GF-D8 (cell line): ENCODE results near the gene LGI2.
"Not testable (repeated sequence)": the region's sequence is repeated elsewhere in the genome, so short reads cannot be mapped to it uniquely, and the experiment has no call there.

ENCODE experiments used
- DNase-seq: peaks from one replicate; lab custom pipeline; 2025; lab: John Stamatoyannopoulos, UW

LGI2 gene

GRCh38 chr4:25030277-25031076 is at the start of gene LGI2:
TSS of gene LGI2 (minus strand) at chr4:25030946. CDS start at chr4:25030693, 253 bp downstream.
- DNase-seq, result no peak

- DNase-seq, result no peak
Observed at GRCh38 chr4:25078523-25078922, 47.8 kb upstream of the LGI2 start.

DNA sequence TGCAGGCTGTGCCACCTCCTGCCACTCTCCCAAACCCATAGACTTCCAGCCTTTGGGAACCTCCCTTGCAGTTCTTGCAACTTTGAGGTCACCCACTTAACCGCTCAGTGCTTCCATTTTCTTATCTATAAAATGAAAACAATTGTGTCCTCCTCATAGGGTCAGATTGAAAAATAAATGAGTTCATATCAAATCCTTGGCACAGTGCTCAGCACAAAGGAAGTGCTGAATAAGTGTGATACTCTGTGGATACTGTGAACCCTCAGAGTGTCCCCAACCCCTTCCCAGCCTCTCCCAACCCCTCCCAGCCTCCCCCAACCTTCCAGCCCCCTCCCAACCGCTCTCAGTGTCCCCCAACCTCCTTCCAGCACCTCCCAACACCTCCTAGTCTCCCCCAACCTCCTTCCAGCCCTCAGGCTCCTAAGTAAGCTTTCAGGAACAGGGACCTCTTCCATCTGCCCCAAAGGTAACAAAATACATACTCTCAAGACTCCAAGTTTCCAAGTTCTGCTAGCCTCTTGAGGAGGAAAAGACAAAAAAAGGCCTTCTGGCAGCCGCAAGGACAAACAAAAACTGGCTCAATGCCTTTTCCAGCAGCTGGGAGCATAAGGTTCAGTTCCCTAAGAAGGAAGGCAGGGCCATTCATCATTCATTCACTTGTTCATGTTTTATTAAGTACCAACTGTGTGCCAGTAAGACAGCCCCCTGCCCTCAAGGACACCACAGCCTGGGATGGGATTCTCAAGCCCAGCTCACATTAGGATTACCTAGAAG is 46.1 kb upstream of the LGI2 start:
- DNase-seq, result no peak

GRCh38 chr4:25075851-25076250 is 45.1 kb upstream of the LGI2 start:
- DNase-seq, result no peak

GRCh38 chr4:25075129-25075528 is 44.4 kb upstream of the LGI2 start:
- DNase-seq, result no peak

- DNase-seq, result no peak
Observed at GRCh38 chr4:25070545-25070944, 39.8 kb upstream of the LGI2 start.

GRCh38 chr4:25069014-25069413 is 38.3 kb upstream of the LGI2 start:
- DNase-seq, result no peak

GRCh38 chr4:25068386-25068785 is 37.6 kb upstream of the LGI2 start:
- DNase-seq, result no peak

DNA sequence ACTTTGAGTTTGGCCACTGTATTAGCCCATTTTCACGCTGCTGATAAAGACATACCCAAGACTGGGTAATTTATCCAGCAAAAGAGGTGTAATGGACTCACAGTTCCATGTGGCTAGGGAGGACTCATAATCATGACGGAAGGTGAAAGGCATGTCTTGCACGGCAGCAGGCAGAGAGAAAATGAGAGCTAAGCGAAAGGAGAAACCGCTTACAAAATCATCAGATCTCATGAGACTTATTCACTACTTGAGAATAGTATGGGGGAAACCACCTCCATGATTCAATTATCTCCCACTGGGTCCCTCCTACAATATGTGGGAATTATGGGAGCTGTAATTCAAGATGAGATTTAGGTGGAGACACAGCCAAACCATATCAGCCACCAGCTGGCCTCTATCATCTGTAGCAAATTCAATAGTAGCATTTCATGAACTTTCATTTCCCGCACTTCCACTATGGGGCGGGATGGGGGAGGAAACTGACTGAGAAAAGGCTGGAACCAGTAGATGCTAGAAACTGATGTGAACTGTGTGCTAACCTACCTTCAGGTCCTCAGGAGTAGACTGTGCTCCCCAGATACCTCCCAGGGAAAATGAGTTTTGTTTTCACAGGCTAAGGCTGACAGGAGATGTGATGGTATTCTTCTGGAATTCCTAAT is 35.3 kb upstream of the LGI2 start:
- no peak for DNase-seq

DNA sequence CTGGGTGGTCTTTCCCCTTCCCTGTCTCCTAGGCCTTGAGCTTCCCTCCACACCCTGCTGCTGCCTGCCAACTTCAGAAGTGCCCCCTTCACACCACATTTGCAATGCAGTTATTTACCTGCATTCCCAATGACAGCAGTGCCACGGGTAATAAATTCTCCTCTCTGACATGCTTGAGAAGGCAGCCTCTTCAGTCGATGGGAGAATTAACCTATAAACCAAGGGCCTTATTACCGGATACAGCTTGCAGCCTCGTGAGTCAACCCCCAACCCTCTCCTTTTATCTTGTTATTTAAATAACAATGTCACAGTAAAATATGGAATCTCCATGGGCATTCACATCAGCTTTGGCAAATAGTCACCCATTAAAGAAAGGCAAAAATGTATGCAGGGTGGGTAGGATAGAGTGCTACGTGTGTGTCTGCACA is 34.7 kb upstream of the LGI2 start:
- DNase-seq, result no peak

DNA sequence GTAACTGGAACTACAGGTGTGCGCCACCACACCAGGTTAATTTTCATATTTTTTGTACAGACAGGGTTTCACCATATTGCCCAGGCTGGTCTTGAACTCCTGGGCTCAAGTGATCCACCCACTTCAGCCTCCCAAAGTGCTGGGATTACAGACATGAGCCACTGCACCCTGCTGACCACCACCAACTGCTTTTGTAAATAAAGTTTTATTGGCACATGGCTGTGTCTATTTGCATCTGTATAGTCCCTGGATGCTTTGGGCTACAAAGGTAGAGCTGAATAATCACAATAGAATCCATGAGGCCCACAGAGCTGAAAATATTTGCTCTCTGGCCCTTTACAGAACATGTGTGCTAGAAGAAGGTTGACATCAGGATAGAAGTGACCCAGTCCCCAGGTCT is 33.7 kb upstream of the LGI2 start:
- not testable (repeated sequence) for DNase-seq

- DNase-seq, result no peak
Observed at GRCh38 chr4:25063116-25063515, 32.4 kb upstream of the LGI2 start.

GRCh38 chr4:25062098-25062497 is 31.4 kb upstream of the LGI2 start:
- DNase-seq, result no peak

GRCh38 chr4:25061602-25062001 is 30.9 kb upstream of the LGI2 start:
- no peak for DNase-seq

- DNase-seq, result no peak
Observed at GRCh38 chr4:25060963-25061340, 30.2 kb upstream of the LGI2 start.

DNA sequence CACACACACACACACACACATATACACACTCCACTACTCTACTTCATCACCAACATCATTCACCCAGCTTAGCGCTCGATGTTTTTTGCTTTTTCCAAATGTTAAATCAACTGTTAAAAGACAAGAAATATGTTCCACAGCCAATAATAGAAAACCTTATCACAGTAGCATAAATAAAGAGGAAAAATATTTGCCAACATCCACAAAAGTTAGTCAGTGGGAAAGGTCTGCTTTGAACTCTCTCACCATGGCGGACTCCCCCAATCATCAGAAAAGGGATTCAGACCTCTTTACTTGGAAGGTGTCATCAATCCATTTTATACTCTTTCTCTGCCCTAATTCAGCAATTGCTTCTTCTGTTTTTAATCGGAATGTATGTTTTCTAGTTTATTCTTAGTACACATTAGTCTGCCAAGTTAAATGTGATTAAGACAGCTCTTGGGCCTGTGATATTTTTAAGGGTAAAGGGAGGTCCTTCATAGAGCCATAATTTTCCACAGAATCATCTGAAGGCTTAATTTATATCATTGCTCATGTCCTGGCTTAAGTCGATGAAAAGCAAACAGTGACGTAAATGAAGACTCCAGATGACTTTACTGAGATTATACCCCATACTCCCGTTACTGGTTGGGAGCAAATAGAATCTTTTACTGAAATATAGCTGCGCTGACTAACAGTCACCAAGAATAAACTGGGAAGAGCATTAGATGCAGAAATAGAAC is 29.7 kb upstream of the LGI2 start:
- no peak for DNase-seq

- no peak for DNase-seq
Observed at GRCh38 chr4:25059791-25060190, 29.0 kb upstream of the LGI2 start.

DNA sequence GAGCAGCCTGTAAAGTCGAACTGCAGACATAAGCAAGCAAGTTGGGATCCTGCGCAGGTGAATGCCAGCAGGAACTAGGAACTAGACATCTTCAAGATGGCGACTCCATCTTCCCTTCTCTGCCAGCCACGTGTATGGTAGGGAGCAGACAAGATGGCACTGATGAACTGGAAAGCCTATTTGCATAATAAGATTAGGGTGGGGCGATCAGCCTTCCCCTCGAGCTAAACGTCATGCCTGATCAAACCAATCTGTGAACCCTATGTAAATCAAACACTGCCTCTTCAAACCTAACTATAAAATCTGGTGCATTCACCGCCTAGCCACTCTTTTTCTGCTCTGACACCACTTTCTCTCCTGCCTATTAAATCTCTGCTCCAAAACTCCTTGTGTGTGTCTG is 28.1 kb upstream of the LGI2 start:
- no peak for DNase-seq

DNA sequence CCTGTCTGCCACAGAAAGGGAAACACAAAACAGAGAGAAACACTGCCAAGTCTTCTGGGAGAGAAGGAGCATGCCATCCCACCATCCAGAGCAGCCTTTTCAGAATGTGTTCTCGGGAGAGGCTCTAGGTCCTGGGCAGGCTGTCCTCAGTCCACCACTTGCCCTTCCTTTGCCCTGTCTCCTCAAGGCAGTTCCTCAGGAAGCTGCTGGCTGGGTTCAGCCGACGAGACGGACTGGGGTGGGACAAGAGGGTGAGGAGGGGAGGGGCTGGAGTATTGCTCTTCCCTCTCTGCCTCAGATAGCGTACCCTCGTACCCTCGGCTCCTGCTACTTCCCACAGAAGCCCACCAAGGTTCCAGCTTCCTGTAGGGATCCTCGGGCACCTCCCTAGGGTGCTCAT is 26.6 kb upstream of the LGI2 start:
- DNase-seq, result no peak

GRCh38 chr4:25052037-25052436 is 21.3 kb upstream of the LGI2 start:
- not testable (repeated sequence) for DNase-seq

DNA sequence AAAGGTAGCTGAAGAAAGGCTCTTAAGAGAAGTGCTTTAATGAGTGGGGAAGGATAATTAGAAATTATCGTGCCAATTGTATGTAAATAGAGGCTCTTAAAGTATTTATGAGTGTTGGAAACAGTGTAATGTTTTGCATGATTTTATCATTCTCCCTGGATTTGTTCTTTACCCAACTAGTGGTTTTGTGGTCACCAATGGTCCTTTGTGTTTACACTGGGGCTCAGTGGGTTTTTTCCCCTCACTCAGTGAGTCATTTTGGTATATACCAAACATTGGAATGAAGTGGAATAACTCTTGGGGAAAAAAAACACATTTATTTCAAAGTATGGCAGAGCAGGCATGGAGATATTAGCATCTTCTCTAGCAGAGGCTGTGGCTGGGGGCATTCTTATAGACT is 20.8 kb upstream of the LGI2 start:
- no peak for DNase-seq

- DNase-seq, result no peak
Observed at GRCh38 chr4:25050370-25051078, 19.8 kb upstream of the LGI2 start.
